ENCODE data around the gene LPCAT3.

- no peak for TF ChIP-seq CTCF (IDR thresholded peaks at IDR 0.05)
- no peak for TF ChIP-seq POLR2A (IDR thresholded peaks at IDR 0.05)
Observed at GRCh38 chr12:7058163-7058845, 40.0 kb upstream of the LPCAT3 start.

Measured in thyroid gland (tissue), 4 donors.